DOHH2 (cell line): ENCODE measurements around the gene CFTR.

Experiments used
- EZH2phosphoT487 ChIP-seq: fragments of 200-600 bp; sonication (generic); IDR thresholded peaks from 2 replicates; pipeline ENCODE4 v1.6.1; 2017; ENCODE audit warnings: borderline replicate concordance, mild to moderate bottlenecking, antibody characterized with exemption, low read length, moderate library complexity, mixed read lengths
- TF ChIP-seq, protein P1 (sequence below): fragments of 200-600 bp; sonication (generic); IDR thresholded peaks from one replicate; pipeline ENCODE4 v1.5.1; 2014; ENCODE audit warnings: antibody characterized with exemption, mild to moderate bottlenecking, low read depth, low read length; ENCODE audit not compliant: poor library complexity, severe bottlenecking

DNA sequence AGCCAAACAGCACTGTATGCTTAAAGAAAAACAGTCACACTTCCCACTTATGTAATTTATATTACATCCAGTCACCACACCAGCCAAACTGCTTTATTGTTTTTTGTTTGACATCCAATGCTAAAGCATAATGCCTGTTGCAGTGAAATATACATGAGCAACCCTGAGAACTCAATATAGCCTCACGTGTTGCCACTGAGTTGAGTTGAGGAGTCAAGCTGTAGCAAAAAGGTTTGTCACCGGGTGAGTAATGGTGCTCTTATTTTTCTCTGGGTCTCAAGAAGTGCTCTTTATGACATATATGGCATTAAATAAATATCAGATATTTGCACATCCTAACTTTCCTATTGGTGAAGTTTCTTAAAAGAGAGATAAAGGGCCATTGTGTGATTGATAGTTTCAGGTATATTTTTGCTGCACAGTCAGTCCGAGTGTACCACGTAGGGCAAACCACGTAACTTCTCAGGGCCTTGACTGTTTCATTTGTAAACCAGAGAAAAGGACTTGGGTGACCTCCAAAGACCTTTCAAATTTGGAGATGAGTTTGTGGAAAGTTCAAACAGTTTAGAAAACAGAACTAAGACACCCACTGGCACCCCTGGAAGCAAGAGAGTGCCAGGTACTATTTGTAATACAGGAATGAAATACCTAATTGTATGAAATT lies 168.5 kb downstream of the CFTR start:
- TF ChIP-seq, protein P1, sequence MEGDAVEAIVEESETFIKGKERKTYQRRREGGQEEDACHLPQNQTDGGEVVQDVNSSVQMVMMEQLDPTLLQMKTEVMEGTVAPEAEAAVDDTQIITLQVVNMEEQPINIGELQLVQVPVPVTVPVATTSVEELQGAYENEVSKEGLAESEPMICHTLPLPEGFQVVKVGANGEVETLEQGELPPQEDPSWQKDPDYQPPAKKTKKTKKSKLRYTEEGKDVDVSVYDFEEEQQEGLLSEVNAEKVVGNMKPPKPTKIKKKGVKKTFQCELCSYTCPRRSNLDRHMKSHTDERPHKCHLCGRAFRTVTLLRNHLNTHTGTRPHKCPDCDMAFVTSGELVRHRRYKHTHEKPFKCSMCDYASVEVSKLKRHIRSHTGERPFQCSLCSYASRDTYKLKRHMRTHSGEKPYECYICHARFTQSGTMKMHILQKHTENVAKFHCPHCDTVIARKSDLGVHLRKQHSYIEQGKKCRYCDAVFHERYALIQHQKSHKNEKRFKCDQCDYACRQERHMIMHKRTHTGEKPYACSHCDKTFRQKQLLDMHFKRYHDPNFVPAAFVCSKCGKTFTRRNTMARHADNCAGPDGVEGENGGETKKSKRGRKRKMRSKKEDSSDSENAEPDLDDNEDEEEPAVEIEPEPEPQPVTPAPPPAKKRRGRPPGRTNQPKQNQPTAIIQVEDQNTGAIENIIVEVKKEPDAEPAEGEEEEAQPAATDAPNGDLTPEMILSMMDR, result no peak
- no peak for TF ChIP-seq EZH2phosphoT487
